ES-I3 (cell line): ENCODE data around the gene PAM.

Experiments used
- H3K36me3 ChIP-seq: 2 replicates; pipeline ENCODE4 v1.6.1; 2013; ENCODE audit warnings: mild to moderate bottlenecking, low read length, control low read depth, moderate library complexity; ENCODE audit not compliant: insufficient read depth
- H3K4me1 ChIP-seq: 2 replicates; pipeline ENCODE4 v1.6.1; 2013; ENCODE audit warnings: mild to moderate bottlenecking, control low read depth, low read length; ENCODE audit not compliant: insufficient read depth
- H3K9ac ChIP-seq: 2 replicates; pipeline ENCODE4 v1.6.1; 2013; ENCODE audit warnings: low read depth, mild to moderate bottlenecking, low read length, moderate library complexity
- H3K9me3 ChIP-seq: 2 replicates; pipeline ENCODE4 v1.6.1; 2013; ENCODE audit warnings: mild to moderate bottlenecking, low read length, moderate library complexity; ENCODE audit not compliant: control insufficient read depth, insufficient read depth

The PAM gene

GRCh38 chr5:102754767-102755431 is at the start of gene PAM:
Gene PAM, plus strand, starts transcription at chr5:102755305. Its CDS starts 110,891 bp downstream, at chr5:102866196.
- H3K4me1 ChIP-seq: peaks cover 6% of the 10 kb centered on the region; the same call in 1 of the 2 replicates
- peak within 1 kb of the TSS; percentile 69 for H3K9ac ChIP-seq
- H3K9me3 ChIP-seq: no peaks in the 10 kb centered on the region
- H3K36me3 ChIP-seq: no peaks in the 10 kb centered on the region

- H3K9ac ChIP-seq: no peak overlapping the region
- peaks cover 3% of the 10 kb centered on the region; the same call in 1 of the 2 replicates for H3K4me1 ChIP-seq
- no peaks in the 10 kb centered on the region for H3K9me3 ChIP-seq
- no peaks in the 10 kb centered on the region; the same call in 1 of the 2 replicates for H3K36me3 ChIP-seq
Measured at GRCh38 chr5:102711525-102712385, 43.4 kb upstream of the PAM start.

DNA sequence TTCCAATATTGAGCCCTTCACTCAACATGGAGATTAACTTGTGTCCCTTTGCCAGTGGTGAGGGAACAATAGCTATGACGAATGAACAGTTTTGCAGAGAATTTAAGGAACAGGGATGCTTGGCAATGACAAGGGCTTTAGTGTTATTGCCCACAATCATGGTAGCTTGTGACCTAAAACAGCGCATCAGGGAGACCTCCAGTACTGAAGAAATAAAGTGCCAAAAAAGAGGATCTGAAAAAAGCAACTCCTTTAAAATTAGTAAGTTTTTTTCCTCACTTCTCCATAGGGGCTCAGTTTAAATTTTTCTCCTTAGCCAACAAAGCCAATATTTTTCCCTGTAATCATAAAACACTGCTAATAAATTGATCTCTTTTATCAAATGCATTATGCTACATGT is 41.8 kb upstream of the PAM start:
- Histone ChIP-seq H3K9me3 (no peaks in the 10 kb centered on the region), H3K36me3 (no peaks in the 10 kb centered on the region; the same call in 1 of the 2 replicates), H3K4me1 (peaks cover 5% of the 10 kb centered on the region; the same call in 1 of the 2 replicates), H3K9ac (no peak overlapping the region)

- H3K9ac ChIP-seq: no peak overlapping the region
- no peaks in the 10 kb centered on the region; the same call in 1 of the 2 replicates for H3K36me3 ChIP-seq
- H3K4me1 ChIP-seq: peaks cover 5% of the 10 kb centered on the region; the same call in 1 of the 2 replicates
- no peaks in the 10 kb centered on the region for H3K9me3 ChIP-seq
Measured at GRCh38 chr5:102713682-102714231, 41.3 kb upstream of the PAM start.

GRCh38 chr5:102715082-102715807 is 39.9 kb upstream of the PAM start:
- H3K36me3 ChIP-seq: no peaks in the 10 kb centered on the region; the same call in 1 of the 2 replicates
- no peaks in the 10 kb centered on the region for H3K9me3 ChIP-seq
- H3K4me1 ChIP-seq: peaks cover 5% of the 10 kb centered on the region; the same call in 1 of the 2 replicates
- H3K9ac ChIP-seq: no peak overlapping the region

- Histone ChIP-seq H3K36me3 (no peaks in the 10 kb centered on the region; the same call in 1 of the 2 replicates), H3K4me1 (peaks cover 5% of the 10 kb centered on the region; the same call in 1 of the 2 replicates), H3K9me3 (no peaks in the 10 kb centered on the region), H3K9ac (no peak overlapping the region)
Measured at GRCh38 chr5:102716017-102716416, 39.1 kb upstream of the PAM start.

DNA sequence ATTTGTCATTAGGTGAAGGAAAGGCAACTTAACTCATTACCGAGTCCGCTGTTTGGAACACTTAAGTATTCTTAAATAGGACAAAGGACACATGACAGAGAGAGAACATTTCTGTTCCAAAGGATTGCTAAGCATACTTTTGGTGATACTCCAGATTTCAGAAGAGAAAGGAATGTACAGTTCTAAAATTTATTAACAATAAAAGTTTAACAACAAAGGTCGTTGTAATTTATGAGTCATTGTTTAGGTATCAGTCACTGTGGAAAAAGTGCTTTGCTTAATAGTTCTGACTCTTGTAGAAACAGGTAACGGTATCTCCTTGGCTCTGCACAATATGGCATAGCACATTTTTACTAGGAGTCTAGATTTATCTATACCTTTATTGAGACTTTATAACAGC is 36.3 kb upstream of the PAM start:
- Histone ChIP-seq H3K4me1 (peaks cover 5% of the 10 kb centered on the region; the same call in 1 of the 2 replicates), H3K36me3 (no peaks in the 10 kb centered on the region; the same call in 1 of the 2 replicates), H3K9me3 (no peaks in the 10 kb centered on the region), H3K9ac (no peak overlapping the region)

DNA sequence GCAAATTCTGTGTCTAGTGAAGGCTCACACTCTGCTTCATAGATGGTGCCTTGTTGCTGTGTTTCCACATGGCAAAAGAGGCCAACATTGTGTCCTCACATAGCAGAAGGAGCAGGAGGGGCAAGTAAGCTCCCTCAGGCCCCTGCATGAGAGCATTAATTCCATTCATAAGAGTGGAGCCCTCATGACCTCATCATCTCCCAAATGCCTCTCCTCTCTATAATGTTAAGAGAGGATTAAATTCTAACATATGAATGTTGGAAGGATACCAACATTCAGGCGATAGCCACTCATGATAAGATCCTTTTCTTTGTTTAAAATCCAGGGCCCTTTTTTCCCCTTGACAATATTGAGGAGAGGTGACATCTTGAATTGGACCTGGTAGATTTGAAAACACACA is 35.2 kb upstream of the PAM start:
- Histone ChIP-seq H3K9me3 (no peaks in the 10 kb centered on the region), H3K36me3 (no peaks in the 10 kb centered on the region; the same call in 1 of the 2 replicates), H3K4me1 (peaks cover 5% of the 10 kb centered on the region; the same call in 1 of the 2 replicates), H3K9ac (no peak overlapping the region)

- Histone ChIP-seq H3K9me3 (no peaks in the 10 kb centered on the region), H3K36me3 (no peaks in the 10 kb centered on the region; the same call in 1 of the 2 replicates), H3K4me1 (peaks cover 5% of the 10 kb centered on the region; the same call in 1 of the 2 replicates), H3K9ac (no peak overlapping the region)
Measured at GRCh38 chr5:102720969-102721368, 34.1 kb upstream of the PAM start.

GRCh38 chr5:102722931-102723330 is 32.2 kb upstream of the PAM start:
- Histone ChIP-seq H3K9me3 (no peaks in the 10 kb centered on the region), H3K9ac (no peak overlapping the region), H3K4me1 (no peaks in the 10 kb centered on the region), H3K36me3 (no peaks in the 10 kb centered on the region)

- no peaks in the 10 kb centered on the region for H3K36me3 ChIP-seq
- H3K9me3 ChIP-seq: no peaks in the 10 kb centered on the region
- H3K4me1 ChIP-seq: no peaks in the 10 kb centered on the region
- no peak overlapping the region for H3K9ac ChIP-seq
Measured at GRCh38 chr5:102731693-102732092, 23.4 kb upstream of the PAM start.

DNA sequence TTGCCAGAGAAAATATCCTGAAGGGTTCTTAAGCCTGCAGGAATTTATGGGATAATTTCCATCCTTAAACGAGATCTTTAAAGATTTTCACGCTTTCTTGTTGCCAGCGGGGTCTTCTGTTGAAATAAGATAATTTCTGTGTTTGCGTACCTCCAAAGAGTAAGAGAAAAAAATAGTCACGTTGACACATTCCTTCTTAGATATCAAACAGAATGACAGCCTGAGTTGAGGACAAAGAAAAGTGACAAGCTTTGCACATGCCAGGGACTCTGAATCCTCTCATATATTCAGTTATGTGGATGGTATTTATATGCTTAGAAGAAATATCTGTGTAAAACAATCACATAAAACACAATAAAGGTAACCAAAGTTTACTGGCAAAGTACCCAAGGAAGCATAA is 21.6 kb upstream of the PAM start:
- Histone ChIP-seq H3K36me3 (no peaks in the 10 kb centered on the region), H3K9ac (no peak overlapping the region), H3K9me3 (no peaks in the 10 kb centered on the region), H3K4me1 (no peaks in the 10 kb centered on the region)

- H3K36me3 ChIP-seq: no peaks in the 10 kb centered on the region
- H3K4me1 ChIP-seq: no peaks in the 10 kb centered on the region
- no peak overlapping the region for H3K9ac ChIP-seq
- no peaks in the 10 kb centered on the region for H3K9me3 ChIP-seq
Measured at GRCh38 chr5:102737161-102737560, 17.9 kb upstream of the PAM start.
